ENCODE results near the gene CD247.

Gene CD247

GRCh38 chr1:167465018-167465417 is 53.3 kb downstream of the CD247 start:
- DNase-seq (ENCODE audit: low read depth) = no peak
- no peak overlapping the region for H3K4me3 ChIP-seq (ENCODE audit: low read length)
- no peak for TF ChIP-seq CTCF (IDR thresholded peaks at IDR 0.05; ENCODE audit: insufficient read depth, low read depth, low read length, missing control alignments)

GRCh38 chr1:167463875-167464575 is 54.3 kb downstream of the CD247 start:
- no peak for DNase-seq (ENCODE audit: low read depth)
- no peak for TF ChIP-seq CTCF (IDR thresholded peaks at IDR 0.05; ENCODE audit: insufficient read depth, low read depth, low read length, missing control alignments)
- no peak overlapping the region for H3K4me3 ChIP-seq (ENCODE audit: low read length)

- TF ChIP-seq CTCF (IDR thresholded peaks at IDR 0.05; ENCODE audit: insufficient read depth, low read depth, low read length, missing control alignments) = no peak
- no peak overlapping the region for H3K4me3 ChIP-seq (ENCODE audit: low read length)
- DNase-seq (ENCODE audit: low read depth) = no peak
Measured at GRCh38 chr1:167463080-167463479, 55.2 kb downstream of the CD247 start.

GRCh38 chr1:167462341-167462740 is 56.0 kb downstream of the CD247 start:
- TF ChIP-seq CTCF (IDR thresholded peaks at IDR 0.05; ENCODE audit: insufficient read depth, low read depth, low read length, missing control alignments) = no peak
- no peak for DNase-seq (ENCODE audit: low read depth)
- H3K4me3 ChIP-seq (ENCODE audit: low read length) = no peak overlapping the region

GRCh38 chr1:167460836-167461235 is 57.5 kb downstream of the CD247 start:
- no peak for TF ChIP-seq CTCF (IDR thresholded peaks at IDR 0.05; ENCODE audit: insufficient read depth, low read depth, low read length, missing control alignments)
- DNase-seq (ENCODE audit: low read depth) = no peak
- H3K4me3 ChIP-seq (ENCODE audit: low read length) = no peak overlapping the region

- TF ChIP-seq CTCF (IDR thresholded peaks at IDR 0.05; ENCODE audit: insufficient read depth, low read depth, low read length, missing control alignments) = no peak
- no peak for DNase-seq (ENCODE audit: low read depth)
Measured at GRCh38 chr1:167457936-167458584, 60.3 kb downstream of the CD247 start.

GRCh38 chr1:167456926-167457325 is 61.4 kb downstream of the CD247 start:
- TF ChIP-seq CTCF (IDR thresholded peaks at IDR 0.05; ENCODE audit: insufficient read depth, low read depth, low read length, missing control alignments) = no peak
- no peak for DNase-seq (ENCODE audit: low read depth)
- H3K4me3 ChIP-seq (ENCODE audit: low read length) = no peak overlapping the region

More at GRCh38 chr1:167457936-167458584, 60.3 kb downstream of the CD247 start:
- no peak overlapping the region for H3K4me3 ChIP-seq (ENCODE audit: low read length)
